Fibroblast of villous mesenchyme (primary cell): ENCODE data around the gene BARHL1. TPM values are rescaled to one million over a fixed set of nuclear protein-coding genes. Genes with fewer than 3 reads are reported as not detected.

Experiments
- DNase-seq: peaks from one replicate; pipeline ENCODE4 v3.0.0-alpha.2; 2010; ENCODE audit warnings: low read depth
- H3K4me3 ChIP-seq: 2 replicates; pipeline ENCODE4 v1.5.1; 2011; ENCODE audit warnings: low read depth, mild to moderate bottlenecking, low read length
- CTCF ChIP-seq: IDR thresholded peaks from 2 replicates; pipeline ENCODE4 v1.5.1; 2012; ENCODE audit warnings: low read depth, mild to moderate bottlenecking, low read length; ENCODE audit not compliant: insufficient read depth
- total RNA-seq: library from RNA; depleted of rRNA; stranded (reverse); fragments of >200 nt; gene quantifications from 2 replicates; pipeline ENCODE4 v1.2.3, GENCODE V29; 2012

The BARHL1 gene
- total RNA-seq, 1 donor: not detected

DNA sequence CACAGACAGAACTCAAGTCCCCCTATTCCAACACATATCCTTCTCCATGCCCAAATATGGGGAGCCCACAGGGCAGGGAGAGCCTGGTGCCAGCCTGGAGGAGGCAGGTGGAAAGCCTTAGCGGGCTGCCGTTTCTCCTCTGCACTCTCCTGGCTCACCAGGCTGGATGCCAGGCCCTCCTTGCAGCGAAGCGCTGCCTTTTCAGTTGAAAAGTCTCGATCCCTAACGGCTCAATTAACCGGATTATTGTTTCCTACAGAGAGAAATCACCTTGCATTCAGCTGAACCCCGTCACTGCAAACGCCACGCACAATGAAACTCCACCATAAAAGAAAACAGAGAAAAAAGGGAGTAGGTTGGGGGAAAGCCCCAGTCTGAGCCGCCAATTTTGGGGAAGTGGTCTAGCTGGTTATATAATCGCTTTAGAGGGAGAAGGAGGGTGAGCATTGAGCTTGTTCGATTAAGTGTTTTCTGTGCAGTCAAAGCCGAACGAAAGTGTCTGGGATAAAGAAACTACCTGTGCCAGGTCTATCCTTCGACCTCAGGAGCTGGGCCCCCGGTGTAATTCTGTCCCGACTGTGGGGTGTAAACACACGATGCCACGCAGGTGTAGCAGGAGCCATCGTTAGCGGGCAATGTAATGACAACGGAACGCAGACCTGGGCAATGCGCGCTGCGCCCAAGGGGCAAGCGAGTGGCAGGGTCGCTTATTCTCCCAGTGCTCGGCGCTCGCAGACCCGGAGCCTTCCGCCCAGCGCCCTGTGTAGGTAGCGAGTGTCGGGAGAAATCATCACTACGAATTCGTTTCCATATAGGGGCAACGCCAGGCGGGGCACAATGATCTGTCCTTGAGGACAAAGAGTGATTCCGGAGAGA lies 3.8 kb downstream of the BARHL1 start:
- no peak for TF ChIP-seq CTCF
- no peak overlapping the region for H3K4me3 ChIP-seq
- DNase-seq: no peak

DNA sequence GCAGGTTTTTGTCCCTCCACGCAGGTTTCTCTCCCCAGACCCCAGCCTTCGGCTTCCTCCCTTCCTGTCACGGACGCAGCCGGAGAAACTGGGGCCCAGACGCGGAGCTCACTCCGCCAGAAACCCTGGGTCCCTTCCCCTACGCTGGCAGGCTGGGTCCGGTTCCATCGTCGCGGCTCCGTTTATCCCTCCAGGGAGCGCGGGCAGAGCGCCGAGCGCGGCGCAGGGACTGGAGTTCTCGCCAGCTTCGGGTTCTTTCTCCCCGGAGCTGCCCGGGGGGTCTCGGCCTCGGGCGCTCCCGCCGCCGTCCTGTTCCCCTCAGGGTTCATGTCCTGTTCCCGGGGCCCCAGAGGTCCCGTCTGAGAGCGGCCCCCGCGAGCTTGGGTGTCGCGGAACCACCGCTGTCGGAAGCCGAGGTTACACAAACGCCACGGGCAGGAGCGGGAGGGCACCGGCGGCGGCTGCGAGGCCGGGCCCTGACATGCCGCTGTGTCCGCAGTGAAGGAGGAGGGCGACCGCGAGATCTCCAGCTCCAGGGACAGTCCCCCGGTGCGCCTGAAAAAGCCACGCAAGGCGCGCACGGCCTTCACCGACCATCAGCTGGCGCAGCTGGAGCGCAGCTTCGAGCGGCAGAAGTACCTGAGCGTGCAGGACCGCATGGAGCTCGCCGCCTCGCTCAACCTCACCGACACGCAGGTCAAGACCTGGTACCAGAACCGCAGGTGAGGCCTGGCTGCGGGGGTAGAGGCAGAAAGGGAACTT lies 4.6 kb downstream of the BARHL1 start:
- no peak for DNase-seq
- H3K4me3 ChIP-seq: no peak overlapping the region
- no peak for TF ChIP-seq CTCF

DNA sequence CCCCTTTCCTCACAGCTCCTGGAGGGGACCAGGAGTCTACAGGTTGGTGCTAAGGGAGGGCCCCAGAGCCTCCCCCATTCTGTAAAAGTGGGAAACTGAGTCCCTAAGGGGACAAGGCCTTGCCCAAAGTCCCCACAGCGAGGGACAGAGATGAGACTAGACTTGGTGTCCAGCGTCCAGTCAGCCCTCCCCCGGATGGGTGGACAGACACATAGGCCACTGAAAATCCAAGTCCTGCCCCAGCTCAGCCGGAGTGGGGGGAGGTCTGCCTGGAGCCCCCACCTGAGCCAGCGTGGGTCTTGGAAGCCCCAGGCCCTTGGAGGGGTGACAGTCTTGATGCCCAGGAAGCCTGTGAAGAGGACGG lies 5.2 kb downstream of the BARHL1 start:
- DNase-seq: no peak
- no peak for TF ChIP-seq CTCF
- no peak overlapping the region for H3K4me3 ChIP-seq

- no peak for TF ChIP-seq CTCF
- no peak overlapping the region for H3K4me3 ChIP-seq
- DNase-seq: no peak
These were observed 5.7 kb downstream of the BARHL1 start for GRCh38 chr9:132588098-132588497.

GRCh38 chr9:132588501-132589147 lies 6.2 kb downstream of the BARHL1 start:
- H3K4me3 ChIP-seq: no peak overlapping the region
- no peak for DNase-seq
- no peak for TF ChIP-seq CTCF

DNA sequence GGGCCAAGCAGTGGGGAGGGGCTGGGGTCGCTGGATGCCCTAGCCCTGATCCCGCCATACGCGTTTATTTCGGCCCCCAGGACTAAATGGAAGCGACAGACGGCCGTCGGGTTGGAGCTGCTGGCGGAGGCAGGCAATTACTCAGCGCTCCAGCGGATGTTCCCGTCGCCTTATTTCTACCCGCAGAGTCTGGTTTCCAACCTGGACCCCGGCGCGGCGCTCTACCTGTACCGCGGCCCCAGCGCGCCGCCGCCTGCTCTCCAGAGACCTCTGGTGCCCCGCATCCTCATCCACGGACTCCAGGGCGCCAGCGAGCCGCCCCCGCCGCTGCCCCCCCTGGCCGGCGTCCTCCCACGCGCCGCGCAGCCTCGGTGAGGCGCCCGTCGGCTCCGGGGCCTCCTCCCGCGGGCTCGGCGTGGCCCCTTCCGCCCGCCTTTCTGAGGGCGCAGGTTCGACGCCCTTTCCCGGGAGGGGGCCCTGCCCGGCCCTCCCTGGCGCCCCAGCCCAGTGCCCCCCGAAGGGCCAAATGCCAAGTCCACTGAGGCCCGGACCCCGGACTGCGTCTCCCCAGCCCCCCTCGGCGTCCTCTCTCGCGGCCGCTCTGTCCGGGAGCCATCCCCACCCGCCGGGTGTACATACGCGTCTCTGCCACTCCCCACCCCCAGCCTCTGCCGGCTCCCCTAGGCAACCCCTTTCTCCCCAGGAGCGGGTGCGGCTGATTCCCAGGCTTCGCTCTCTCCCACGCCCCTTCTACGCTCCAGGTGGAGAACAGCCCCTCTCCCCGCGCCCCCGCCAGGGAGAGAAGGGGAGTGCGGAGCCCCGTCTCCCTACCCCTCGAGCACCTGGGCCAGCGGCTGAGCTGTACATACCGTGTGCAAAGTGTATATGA lies 7.0 kb downstream of the BARHL1 start:
- DNase-seq: no peak
- no peak overlapping the region for H3K4me3 ChIP-seq
- TF ChIP-seq CTCF: no peak
